ENCODE results near the gene AWAT2.

AWAT2 gene

GRCh38 chrX:70052895-70053615, 3.3 kb upstream of the AWAT2 start:
- H3K79me2 ChIP-seq (ENCODE audit: insufficient read depth, low read length), result no peaks in the 10 kb centered on the region
- H3K4me1 ChIP-seq (ENCODE audit: insufficient read depth, low read length), result no peaks in the 10 kb centered on the region
- no peak overlapping the region for H2AFZ ChIP-seq (ENCODE audit: low read depth, low read length)
- DNase-seq (no peak), ATAC-seq (ENCODE audit: insufficient read depth, low read depth) (no peak)
- H3K4me3 ChIP-seq (ENCODE audit: low read depth in 1 of 2, low read length in 2 of 2), result no peak overlapping the region
- no peak overlapping the region for H3K4me2 ChIP-seq (ENCODE audit: insufficient read depth, low read length)
- no peaks in the 10 kb centered on the region for H3K27me3 ChIP-seq (ENCODE audit: insufficient read depth, low read length, poor library complexity)
- no peak overlapping the region for H3K9ac ChIP-seq (ENCODE audit: low read depth, low read length)
- no peaks in the 10 kb centered on the region for H3K36me3 ChIP-seq (ENCODE audit: insufficient read depth, low read length)
- TF ChIP-seq CTCF (IDR thresholded peaks at IDR 0.05; ENCODE audit: borderline replicate concordance, extremely low read depth, low read length, poor library complexity, severe bottlenecking) (no peak), EZH2 (IDR thresholded peaks at IDR 0.05; ENCODE audit: borderline replicate concordance, low read depth, low read length, severe bottlenecking) (no peak)
- H3K27ac ChIP-seq (ENCODE audit: low read length), result no peak overlapping the region
- no peaks in the 10 kb centered on the region for H4K20me1 ChIP-seq (ENCODE audit: insufficient read depth, low read length)
- no peaks in the 10 kb centered on the region for H3K9me3 ChIP-seq (ENCODE audit: insufficient read depth, low read length, severe bottlenecking)

- H3K9me3 ChIP-seq (ENCODE audit: insufficient read depth, low read length, severe bottlenecking), result no peaks in the 10 kb centered on the region
- H2AFZ ChIP-seq (ENCODE audit: low read depth, low read length), result no peak overlapping the region
- H3K4me3 ChIP-seq (ENCODE audit: low read depth in 1 of 2, low read length in 2 of 2), result no peak overlapping the region
- no peaks in the 10 kb centered on the region for H4K20me1 ChIP-seq (ENCODE audit: insufficient read depth, low read length)
- no peak overlapping the region for H3K4me2 ChIP-seq (ENCODE audit: insufficient read depth, low read length)
- no peak overlapping the region for H3K9ac ChIP-seq (ENCODE audit: low read depth, low read length)
- H3K79me2 ChIP-seq (ENCODE audit: insufficient read depth, low read length), result no peaks in the 10 kb centered on the region
- no peak for ATAC-seq (ENCODE audit: insufficient read depth, low read depth)
- TF ChIP-seq EZH2 (IDR thresholded peaks at IDR 0.05; ENCODE audit: borderline replicate concordance, low read depth, low read length, severe bottlenecking) (no peak), CTCF (IDR thresholded peaks at IDR 0.05; ENCODE audit: borderline replicate concordance, extremely low read depth, low read length, poor library complexity, severe bottlenecking) (no peak)
- DNase-seq, result no peak
- H3K27me3 ChIP-seq (ENCODE audit: insufficient read depth, low read length, poor library complexity), result no peaks in the 10 kb centered on the region
- no peaks in the 10 kb centered on the region for H3K4me1 ChIP-seq (ENCODE audit: insufficient read depth, low read length)
- no peaks in the 10 kb centered on the region for H3K36me3 ChIP-seq (ENCODE audit: insufficient read depth, low read length)
- no peak overlapping the region for H3K27ac ChIP-seq (ENCODE audit: low read length)
Observed at GRCh38 chrX:70049406-70049805, 332 bp downstream of the AWAT2 start.

- Histone ChIP-seq H3K79me2 (ENCODE audit: insufficient read depth, low read length) (no peaks in the 10 kb centered on the region), H3K9me3 (ENCODE audit: insufficient read depth, low read length, severe bottlenecking) (no peaks in the 10 kb centered on the region), H2AFZ (ENCODE audit: low read depth, low read length) (no peak overlapping the region), H3K27me3 (ENCODE audit: insufficient read depth, low read length, poor library complexity) (no peaks in the 10 kb centered on the region), H3K4me1 (ENCODE audit: insufficient read depth, low read length) (no peaks in the 10 kb centered on the region), H3K36me3 (ENCODE audit: insufficient read depth, low read length) (no peaks in the 10 kb centered on the region), H3K4me2 (ENCODE audit: insufficient read depth, low read length) (no peak overlapping the region), H3K9ac (ENCODE audit: low read depth, low read length) (no peak overlapping the region), H4K20me1 (ENCODE audit: insufficient read depth, low read length) (no peaks in the 10 kb centered on the region), H3K4me3 (ENCODE audit: low read depth in 1 of 2, low read length in 2 of 2) (no peak overlapping the region), H3K27ac (ENCODE audit: low read length) (no peak overlapping the region)
- ATAC-seq (ENCODE audit: insufficient read depth, low read depth), result no peak
- no peak for DNase-seq
- TF ChIP-seq EZH2 (IDR thresholded peaks at IDR 0.05; ENCODE audit: borderline replicate concordance, low read depth, low read length, severe bottlenecking) (no peak), CTCF (IDR thresholded peaks at IDR 0.05; ENCODE audit: borderline replicate concordance, extremely low read depth, low read length, poor library complexity, severe bottlenecking) (no peak)
Observed at GRCh38 chrX:70046978-70047377, 2.8 kb downstream of the AWAT2 start.

All from DND-41 (cell line).